Superior temporal gyrus (tissue), 1 donor: ENCODE results near the gene SLC26A1.
"Not testable (repeated sequence)": the region's sequence is repeated elsewhere in the genome, so short reads cannot be mapped to it uniquely, and the experiment has no call there.

ENCODE experiments used
- DNase-seq: peaks from one replicate; pipeline ENCODE4 v3.0.0-alpha.2; 2016; ENCODE audit errors: extremely low spot score

Gene SLC26A1

DNA sequence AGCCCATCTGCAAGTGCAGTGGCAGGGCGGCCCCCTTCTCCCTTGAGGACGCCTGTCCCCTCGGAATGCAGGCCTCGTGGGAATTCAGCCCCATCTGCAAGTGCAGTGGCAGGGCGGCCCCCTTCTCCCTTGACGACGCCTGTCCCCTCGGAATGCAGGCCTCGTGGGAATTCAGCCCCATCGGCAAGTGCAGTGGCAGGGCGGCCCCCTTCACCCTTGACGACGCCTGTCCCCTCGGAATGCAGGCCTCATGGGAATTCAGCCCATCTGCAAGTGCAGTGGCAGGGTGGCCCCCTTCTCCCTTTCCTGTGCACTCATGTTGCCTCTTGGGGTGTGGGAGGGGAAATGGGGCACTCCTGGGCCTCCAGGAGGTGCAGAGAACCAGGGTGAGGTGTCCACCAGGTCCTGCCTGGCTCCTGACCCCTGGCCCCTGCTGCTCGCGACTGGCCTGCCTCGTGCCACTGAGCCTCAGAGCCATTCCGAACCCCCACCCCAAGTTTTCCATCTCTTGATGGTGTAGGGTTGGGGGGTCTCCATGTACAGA lies 6.8 kb upstream of the SLC26A1 start:
- no peak for DNase-seq

- DNase-seq, result not testable (repeated sequence)
Measured at GRCh38 chr4:999240-999863, 6.1 kb upstream of the SLC26A1 start.

- no peak for DNase-seq
Measured at GRCh38 chr4:998096-998691, 5.0 kb upstream of the SLC26A1 start.

DNA sequence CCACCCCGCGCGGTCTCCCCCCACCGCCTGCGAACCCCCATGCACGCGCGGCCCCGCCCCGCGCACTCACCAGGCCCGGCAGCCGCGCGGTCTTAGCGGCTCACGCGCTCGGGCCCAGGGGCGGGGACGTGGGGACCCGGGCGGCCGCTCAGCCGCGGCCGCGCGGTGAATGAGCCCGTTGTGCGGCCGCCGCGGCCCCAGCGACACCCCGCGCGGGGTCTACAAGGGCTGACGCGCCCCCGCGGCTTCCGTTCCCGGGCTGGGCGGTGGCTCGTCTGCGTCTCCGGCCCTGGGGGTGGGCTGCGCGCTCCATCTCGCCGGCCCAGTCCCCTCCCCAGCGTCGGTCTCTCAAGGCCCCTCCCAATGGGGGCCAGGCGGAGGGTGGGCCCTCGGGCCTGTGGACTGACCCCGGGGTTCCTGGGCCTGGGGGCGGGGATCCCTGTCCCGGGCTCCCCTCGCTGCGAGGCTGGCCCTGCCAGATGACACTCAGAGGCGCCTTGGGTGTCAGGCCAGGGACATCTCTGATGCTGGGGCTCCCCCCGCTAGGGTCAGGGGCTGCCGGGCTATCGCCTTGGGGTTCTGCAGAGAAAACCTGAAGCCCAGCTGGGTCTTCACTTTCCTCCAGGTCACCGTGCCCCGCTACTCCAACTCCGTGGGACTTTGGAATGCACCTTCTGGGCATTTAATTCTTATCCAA lies 4.3 kb upstream of the SLC26A1 start:
- no peak for DNase-seq

DNA sequence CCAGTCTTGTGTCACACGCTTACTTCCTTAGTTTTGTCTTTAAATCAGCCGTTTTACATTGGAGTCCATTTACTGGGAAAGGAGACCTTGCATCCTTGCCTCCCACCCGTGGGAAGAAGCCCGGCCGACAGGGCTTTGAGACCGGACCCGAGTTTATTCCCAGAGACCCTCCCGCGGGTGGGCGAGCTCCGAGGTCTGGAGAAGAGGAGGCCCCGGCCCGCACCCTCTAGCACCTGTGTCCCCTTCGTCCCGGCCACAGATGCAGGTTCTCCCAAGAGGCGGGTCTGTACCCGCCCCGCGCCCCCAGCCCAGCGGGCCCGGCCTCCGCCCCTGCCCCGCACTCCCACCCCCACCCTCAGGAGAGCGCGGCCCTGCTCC lies 3.8 kb upstream of the SLC26A1 start:
- no peak for DNase-seq

GRCh38 chr4:996030-996996 lies 3.1 kb upstream of the SLC26A1 start:
- no peak for DNase-seq

- no peak for DNase-seq
Measured at GRCh38 chr4:995311-996026, 2.3 kb upstream of the SLC26A1 start.

GRCh38 chr4:992297-993110 lies 700 bp downstream of the SLC26A1 start:
- DNase-seq, result no peak

DNA sequence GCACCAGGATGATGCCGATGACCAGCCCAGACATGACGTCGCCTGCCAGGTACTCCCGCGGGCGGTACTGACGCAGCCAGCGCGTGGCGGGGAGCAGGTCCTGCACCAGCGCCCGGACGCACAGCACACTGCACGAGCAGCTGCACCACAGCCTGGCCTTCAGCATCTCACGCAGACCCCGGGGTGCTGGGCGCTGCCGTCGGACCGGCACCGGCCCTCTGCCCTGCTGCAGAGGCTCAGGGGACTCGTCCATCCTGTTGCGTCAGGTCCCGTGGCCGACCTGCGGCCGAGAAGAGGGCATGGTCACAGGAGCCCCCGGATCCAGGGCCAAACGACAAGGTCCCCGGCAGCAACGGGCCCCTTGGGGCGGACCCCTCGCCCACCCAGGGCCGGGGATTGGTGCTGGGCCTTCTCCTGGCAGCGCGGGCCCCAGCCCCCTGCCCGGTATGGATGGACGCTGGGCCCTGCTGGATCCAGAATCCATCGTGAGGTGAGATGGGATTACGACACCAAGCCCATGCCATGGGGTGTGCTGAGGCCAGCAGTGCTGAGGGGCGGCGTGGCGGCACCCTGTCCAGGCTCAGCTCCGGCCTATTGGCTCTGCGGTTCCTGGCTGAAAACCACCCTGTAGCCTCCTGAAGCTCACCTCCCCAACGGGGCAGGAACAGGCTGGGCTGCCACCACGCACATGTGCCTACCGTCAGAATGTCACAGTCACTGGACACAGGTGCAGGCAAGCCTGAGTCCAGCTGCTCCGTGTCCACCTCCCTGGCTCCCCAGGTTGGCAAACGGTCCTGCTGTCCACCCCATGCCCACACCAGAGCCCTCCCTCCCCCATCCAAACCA lies 1.5 kb downstream of the SLC26A1 start:
- DNase-seq, result no peak

- DNase-seq, result no peak
Measured at GRCh38 chr4:990746-991367, 2.3 kb downstream of the SLC26A1 start.

DNA sequence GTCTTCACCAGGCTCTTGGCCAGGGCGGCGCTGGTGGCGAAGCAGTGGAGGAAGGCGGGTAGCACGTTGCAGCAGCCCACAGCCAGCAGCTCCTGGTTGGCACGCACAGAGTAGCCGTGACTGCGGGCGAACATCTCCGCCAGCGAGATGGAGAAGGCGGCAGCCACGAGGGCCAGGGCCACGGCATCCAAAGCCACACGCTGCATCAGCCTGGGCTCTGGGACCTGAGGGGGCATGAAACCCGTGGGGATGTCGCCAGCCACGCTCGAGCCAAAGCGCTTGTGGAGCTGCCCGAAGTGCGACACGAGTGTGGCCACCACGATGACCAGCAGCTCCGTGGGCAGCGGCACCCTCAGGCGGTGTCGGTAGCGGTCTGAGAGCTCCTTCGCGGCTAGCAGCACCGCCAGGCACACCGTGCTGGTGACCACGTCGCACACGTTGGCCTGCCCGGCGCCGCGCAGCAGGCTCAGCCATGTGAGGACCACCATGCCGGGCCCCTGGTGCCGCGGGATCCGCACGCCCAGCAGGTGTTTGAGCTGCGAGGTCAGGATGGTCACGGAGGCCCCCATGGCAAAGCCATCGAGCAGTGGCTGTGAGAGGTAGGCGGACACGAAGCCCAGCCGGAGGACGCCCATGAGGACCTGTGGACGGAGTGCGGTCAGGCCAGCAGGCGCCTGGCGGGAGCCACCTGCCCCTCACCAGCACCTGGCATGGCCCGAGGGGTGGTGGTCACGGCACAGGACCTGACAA lies 3.3 kb downstream of the SLC26A1 start:
- no peak for DNase-seq

DNA sequence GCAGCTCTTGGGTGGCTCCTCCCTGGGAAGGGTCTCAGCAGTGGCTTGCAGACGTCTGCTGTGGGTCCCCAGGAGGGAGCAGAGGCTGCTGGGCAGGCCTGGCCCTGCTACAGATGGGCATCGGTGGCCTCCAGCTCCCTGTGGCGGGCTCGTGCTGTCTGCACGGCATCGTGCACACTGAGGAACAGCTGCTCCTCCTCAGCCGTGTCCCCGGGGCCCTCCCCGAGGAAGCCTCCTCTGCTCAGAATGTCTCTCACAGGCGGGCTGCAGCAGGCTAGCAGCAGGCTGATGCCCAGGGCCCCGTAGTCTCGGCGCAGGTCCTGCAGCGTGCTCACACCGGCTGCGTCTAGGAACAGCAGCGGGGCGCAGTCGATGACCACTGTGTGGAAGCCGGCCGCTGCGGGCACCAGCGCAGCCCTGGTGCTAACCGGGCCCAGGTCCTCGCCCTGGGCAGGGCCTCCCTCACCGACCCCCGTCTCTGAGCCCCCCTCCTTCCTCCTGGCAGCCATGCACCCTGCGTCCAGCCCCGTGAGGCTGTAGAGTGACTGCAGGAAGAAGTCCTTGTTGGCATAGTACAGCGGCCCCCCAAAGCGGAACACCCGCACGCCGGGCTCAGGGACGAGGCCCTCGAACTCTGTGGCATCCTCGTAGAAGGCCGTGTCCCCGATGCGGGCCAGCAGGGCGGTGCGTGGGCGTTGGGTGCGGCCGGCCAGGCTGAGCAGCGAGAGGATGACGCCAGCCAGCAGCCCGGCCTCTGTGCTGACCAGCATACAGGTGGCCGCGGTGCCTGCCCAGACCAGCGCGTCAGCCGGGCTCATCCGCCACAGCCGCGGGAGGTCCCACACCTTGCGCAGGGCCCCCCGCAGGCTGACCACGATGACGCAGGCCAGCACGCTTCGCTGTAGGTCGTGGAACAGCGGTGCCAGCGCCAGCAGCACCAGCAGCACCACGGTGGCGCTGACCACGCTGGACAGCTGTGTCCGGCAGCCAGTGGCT lies 4.2 kb downstream of the SLC26A1 start:
- no peak for DNase-seq

GRCh38 chr4:987624-988513 lies 5.3 kb downstream of the SLC26A1 start:
- DNase-seq, result no peak

- peak; percentile 73 for DNase-seq
Measured at GRCh38 chr4:986879-987623, 6.2 kb downstream of the SLC26A1 start, which contains the start of gene IDUA. IDUA (plus strand) TSS chr4:987044; CDS start chr4:987085, 41 bp downstream.

DNA sequence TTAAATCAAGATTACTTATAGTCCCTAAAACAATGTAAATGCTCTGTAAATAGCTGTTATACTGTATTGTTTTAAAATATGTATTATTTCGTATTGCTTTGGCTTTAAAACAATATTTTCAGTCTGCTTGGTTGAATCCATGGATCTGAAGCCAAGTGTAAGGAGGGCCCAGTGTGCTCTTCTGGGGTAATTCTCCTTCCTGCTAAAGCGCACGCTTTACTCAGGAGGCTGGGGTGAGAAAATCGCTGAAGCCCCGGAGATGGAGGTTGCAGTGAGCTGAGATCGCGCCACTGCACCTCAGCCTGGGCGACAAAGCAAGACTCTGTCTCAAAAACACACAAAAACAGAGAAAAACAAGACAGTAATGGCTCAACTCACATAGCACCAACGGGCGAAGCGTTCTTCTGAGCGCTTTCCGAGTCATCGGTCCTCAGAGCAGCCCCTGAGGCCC lies 6.8 kb downstream of the SLC26A1 start:
- DNase-seq, result no peak
